Measurements from ENCODE around the gene ALOX5.

DNA sequence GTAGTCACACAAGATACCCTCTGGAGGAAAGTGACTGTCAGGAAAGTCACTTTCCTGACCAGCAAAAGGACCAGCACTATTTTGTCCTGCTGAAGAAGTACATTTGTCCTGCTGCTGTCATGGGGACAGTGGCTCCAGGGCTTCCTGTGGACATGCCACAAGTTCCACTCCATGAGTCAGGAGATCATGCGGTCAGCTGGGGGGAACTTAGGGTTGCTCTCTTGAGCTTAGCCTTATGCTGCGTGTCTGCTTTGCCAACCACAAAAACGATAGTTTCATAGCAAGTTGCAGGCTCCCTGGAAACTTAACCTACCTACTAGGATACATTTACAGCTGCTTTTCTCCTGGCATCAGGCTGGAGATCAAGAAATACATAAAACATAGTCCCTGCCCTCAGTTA is 19.8 kb upstream of the ALOX5 start:
- TF ChIP-seq, protein P1, sequence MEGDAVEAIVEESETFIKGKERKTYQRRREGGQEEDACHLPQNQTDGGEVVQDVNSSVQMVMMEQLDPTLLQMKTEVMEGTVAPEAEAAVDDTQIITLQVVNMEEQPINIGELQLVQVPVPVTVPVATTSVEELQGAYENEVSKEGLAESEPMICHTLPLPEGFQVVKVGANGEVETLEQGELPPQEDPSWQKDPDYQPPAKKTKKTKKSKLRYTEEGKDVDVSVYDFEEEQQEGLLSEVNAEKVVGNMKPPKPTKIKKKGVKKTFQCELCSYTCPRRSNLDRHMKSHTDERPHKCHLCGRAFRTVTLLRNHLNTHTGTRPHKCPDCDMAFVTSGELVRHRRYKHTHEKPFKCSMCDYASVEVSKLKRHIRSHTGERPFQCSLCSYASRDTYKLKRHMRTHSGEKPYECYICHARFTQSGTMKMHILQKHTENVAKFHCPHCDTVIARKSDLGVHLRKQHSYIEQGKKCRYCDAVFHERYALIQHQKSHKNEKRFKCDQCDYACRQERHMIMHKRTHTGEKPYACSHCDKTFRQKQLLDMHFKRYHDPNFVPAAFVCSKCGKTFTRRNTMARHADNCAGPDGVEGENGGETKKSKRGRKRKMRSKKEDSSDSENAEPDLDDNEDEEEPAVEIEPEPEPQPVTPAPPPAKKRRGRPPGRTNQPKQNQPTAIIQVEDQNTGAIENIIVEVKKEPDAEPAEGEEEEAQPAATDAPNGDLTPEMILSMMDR (IDR thresholded peaks at IDR 0.05; ENCODE audit: low read depth, low read length, missing input control) = no peak
- no peak for TF ChIP-seq RAD21 (IDR thresholded peaks at IDR 0.05)
- no peak for TF ChIP-seq TAF1 (conservative IDR thresholded peaks at IDR 0.05)
- TF ChIP-seq GABPA (IDR thresholded peaks at IDR 0.05 in 1 of 2, conservative IDR thresholded peaks at IDR 0.05 in 1 of 2) = no peak
- no peak for TF ChIP-seq YY1 (IDR thresholded peaks at IDR 0.05)
- no peak for TF ChIP-seq JUND (IDR thresholded peaks at IDR 0.05)
- no peak for TF ChIP-seq FOXA1 (IDR thresholded peaks at IDR 0.05)
- TF ChIP-seq, protein P2, sequence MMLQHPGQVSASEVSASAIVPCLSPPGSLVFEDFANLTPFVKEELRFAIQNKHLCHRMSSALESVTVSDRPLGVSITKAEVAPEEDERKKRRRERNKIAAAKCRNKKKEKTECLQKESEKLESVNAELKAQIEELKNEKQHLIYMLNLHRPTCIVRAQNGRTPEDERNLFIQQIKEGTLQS (IDR thresholded peaks at IDR 0.05) = no peak
- TF ChIP-seq, protein P3, sequence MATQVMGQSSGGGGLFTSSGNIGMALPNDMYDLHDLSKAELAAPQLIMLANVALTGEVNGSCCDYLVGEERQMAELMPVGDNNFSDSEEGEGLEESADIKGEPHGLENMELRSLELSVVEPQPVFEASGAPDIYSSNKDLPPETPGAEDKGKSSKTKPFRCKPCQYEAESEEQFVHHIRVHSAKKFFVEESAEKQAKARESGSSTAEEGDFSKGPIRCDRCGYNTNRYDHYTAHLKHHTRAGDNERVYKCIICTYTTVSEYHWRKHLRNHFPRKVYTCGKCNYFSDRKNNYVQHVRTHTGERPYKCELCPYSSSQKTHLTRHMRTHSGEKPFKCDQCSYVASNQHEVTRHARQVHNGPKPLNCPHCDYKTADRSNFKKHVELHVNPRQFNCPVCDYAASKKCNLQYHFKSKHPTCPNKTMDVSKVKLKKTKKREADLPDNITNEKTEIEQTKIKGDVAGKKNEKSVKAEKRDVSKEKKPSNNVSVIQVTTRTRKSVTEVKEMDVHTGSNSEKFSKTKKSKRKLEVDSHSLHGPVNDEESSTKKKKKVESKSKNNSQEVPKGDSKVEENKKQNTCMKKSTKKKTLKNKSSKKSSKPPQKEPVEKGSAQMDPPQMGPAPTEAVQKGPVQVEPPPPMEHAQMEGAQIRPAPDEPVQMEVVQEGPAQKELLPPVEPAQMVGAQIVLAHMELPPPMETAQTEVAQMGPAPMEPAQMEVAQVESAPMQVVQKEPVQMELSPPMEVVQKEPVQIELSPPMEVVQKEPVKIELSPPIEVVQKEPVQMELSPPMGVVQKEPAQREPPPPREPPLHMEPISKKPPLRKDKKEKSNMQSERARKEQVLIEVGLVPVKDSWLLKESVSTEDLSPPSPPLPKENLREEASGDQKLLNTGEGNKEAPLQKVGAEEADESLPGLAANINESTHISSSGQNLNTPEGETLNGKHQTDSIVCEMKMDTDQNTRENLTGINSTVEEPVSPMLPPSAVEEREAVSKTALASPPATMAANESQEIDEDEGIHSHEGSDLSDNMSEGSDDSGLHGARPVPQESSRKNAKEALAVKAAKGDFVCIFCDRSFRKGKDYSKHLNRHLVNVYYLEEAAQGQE (IDR thresholded peaks at IDR 0.05) = no peak
- TF ChIP-seq EGR1 (IDR thresholded peaks at IDR 0.05; ENCODE audit: low read depth in 2 of 2) = no peak
- TF ChIP-seq, protein P4, sequence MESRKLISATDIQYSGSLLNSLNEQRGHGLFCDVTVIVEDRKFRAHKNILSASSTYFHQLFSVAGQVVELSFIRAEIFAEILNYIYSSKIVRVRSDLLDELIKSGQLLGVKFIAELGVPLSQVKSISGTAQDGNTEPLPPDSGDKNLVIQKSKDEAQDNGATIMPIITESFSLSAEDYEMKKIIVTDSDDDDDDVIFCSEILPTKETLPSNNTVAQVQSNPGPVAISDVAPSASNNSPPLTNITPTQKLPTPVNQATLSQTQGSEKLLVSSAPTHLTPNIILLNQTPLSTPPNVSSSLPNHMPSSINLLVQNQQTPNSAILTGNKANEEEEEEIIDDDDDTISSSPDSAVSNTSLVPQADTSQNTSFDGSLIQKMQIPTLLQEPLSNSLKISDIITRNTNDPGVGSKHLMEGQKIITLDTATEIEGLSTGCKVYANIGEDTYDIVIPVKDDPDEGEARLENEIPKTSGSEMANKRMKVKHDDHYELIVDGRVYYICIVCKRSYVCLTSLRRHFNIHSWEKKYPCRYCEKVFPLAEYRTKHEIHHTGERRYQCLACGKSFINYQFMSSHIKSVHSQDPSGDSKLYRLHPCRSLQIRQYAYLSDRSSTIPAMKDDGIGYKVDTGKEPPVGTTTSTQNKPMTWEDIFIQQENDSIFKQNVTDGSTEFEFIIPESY (IDR thresholded peaks at IDR 0.05) = no peak
